ENCODE results near the gene CACNA1C.

Gene CACNA1C

GRCh38 chr12:2302711-2303580 is 250.2 kb downstream of the CACNA1C start:
- DNase-seq = no peak

DNA sequence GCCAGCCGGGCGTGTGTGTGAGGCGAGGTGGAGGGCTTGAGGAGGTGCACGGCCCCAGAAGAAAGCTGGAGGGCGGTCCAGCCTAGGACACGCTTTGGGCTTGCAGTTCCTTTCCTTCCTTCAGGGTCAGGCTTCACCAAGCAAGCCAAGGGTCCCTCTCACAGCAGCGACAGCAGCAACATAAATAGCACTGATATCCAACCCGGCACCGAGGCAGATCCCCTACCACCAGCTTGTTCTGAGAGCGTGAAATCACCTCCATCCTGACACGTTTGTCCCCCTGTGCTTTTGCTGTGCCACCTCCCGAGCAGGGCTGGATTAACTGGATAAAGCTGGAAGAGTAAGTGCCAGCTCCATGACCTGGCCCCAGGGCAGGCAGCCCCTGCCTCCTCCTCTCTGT is 251.4 kb downstream of the CACNA1C start:
- no peak for DNase-seq

GRCh38 chr12:2306012-2306411 is 253.2 kb downstream of the CACNA1C start:
- DNase-seq = peak; percentile 75

DNA sequence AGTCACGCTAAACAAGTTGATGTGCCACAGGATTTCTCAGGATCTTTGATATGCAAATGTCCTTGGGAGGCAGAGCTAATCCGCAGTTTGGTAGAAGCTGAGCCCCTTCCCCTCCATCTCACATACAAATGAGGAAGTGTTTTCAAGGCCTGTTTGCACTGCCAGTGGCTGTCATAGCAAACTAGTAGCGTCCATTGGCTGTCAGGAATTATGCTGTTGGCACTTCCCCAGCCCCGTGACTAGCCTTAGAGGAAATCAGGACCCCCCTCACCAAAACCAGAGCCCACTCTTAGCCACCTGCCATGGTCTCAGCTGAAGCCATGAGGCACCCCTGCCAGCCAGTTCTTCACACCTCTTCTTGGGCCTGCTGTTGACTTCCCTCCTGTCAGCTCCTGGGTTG is 253.9 kb downstream of the CACNA1C start:
- peak; percentile 39 for DNase-seq

DNA sequence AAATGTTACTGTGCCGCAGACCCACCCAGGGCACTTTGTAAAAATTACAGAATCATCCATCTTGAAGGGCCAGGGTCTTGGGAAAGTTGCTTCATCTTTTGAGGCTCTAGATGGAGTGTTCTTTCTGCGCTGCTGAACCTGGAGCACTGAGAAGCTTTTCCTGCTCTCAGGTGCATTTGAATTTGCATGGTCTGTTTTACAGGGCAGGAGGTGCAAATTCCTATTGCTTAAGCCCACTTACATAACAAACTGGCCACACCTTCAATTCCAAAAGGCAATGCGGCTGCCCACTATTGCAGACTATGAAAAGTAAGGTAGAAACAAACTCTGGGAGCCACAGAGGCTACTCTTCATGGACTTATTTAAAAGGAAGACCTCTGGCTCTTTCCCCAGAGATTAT is 254.8 kb downstream of the CACNA1C start:
- no peak for DNase-seq

- DNase-seq = peak; percentile 9
Observed at GRCh38 chr12:2309647-2310046, 256.9 kb downstream of the CACNA1C start.

- DNase-seq = no peak
Observed at GRCh38 chr12:2311020-2311778, 258.4 kb downstream of the CACNA1C start.

GRCh38 chr12:2312175-2312574 is 259.4 kb downstream of the CACNA1C start:
- DNase-seq = no peak

- no peak for DNase-seq
Observed at GRCh38 chr12:2312770-2313169, 260.0 kb downstream of the CACNA1C start.

DNA sequence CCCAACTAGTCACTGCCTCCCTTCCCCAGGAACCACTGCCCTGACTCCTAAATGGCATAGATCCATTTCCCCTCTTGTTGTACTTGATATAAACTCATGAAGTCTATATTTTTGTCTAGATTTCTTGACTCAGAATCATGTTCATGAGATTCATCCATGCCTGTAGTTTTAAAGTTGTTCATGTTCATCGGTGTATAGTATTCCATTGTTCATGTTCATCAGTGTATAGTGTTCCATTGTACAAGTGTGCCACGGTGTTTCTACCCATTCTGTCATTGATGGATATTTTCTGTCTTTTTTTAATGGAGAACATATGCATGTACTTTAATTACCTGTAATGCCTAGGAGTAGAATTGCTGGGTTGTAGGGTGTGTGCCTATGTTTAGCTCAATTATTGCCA is 261.7 kb downstream of the CACNA1C start:
- DNase-seq = no peak

DNA sequence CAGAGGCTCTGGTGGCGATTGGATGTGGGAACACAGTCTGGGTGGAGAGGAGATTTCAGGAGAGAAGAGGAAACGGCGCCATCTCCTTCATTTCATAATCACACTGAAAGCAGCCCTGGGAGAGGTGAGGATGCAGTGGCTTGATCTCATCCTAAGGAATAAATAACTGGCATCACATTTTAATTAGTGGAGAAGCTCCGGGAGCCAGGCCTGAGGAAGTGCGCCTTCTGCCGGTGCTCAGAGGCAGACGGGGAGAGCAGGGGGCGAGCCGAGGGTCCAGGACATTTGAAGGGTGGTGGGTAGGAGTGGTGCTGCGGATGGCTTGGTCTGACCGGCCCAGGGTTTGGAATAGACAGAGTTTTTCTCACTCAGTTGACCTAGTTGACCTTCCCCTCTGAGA is 265.0 kb downstream of the CACNA1C start:
- no peak for DNase-seq

DNA sequence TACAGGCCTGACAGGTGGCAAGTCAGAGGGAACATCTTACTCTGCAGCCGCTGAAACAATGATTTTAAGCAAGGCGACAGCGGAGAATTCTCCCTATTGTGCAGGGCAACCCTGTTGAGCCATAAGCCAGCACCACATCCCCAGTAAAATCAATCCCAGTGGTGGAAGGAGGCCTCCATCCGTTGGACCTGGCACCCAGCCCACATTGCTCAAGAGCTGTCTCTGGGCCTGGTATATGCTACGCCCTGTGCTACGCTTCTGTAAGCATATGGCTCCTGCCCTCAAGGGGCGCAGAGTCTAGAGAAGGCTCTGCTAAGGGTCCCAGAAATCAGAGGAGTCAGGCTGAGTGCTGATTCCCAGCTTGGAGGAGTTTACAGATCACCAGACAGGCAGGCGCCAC is 265.5 kb downstream of the CACNA1C start:
- DNase-seq = no peak

- DNase-seq = no peak
Observed at GRCh38 chr12:2319136-2319535, 266.3 kb downstream of the CACNA1C start.

DNA sequence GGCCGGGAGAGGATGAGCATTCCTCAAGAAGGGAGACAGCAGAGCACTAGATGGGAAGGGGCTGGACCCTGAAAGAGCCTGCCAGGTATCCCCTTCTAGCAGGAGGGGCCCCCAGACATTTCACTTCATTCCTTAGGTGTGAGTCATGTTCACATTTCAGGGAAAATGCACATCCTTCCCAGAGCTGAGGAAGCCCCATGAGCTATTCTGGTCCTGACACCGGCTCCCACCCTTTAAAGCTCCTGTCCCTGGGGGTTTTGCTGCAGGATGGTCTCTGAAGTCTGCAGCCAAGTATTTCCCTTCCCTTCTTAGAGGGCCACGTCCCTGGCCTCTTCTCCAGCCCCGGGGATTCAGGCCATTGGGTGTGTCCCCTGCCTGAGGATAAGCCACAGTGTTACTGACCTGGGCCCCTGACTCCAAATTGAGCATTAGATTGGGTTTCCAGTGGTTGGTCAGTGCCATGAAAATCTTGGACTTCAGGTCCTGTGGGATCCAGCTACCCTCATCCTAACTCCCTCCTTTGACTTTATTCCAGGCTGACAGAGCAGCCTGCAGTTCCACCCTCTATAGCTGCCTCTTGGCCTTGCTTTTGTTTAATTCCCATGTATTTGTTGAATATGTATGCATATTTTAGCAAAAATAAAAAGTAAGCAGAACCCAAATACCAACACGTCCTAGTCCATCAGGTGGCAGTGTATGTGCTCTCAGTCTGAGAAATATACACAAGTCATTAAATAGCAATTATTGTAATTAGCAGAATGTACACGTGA is 267.1 kb downstream of the CACNA1C start:
- DNase-seq = no peak

DNA sequence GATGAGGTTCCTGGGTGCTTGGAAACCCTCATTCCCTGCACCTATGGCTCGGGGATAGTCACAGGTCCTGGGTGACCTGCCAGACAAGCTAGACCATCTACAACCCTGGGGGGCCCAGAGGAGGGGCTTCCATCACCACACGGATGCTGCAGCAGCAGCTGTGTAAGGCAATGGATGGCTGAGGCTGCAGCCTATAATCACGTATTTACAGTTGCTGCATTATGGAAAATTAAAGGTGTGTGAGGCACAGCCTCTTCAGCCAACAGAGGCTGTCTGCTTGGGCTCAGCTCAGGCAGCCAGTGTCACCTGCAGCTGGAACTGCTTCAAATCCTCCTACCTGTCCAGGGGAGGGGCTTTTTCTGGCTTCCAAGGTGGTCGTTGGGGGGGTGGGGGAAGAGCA is 268.1 kb downstream of the CACNA1C start:
- DNase-seq = no peak

DNA sequence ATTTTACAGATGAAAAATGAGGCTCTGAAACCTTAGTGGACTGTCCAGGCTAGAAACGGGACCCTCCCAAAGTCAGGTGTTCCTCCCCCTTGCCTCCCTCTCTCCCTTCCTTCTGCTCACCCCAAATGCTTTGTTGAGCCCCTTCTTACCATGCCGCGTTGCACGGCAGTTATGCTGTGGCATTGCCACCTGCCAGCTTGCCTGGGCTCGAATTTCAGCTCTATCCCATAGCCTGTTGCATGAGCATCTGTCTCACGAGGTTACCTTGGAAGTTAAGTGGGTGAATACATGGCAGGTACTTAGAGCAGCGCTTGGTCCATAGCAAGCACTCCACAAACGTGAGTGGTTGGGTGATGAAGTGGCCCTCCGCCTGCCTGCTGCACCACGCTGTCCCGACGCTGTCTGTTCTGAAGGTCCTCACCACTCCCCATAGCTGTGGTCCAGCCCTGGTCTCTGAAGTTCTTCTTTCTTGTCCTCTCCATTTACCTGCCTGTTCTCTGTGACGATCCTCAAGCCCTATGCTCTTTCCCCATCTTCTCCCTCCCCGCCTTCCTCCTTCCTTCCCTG is 269.9 kb downstream of the CACNA1C start:
- DNase-seq = no peak

DNA sequence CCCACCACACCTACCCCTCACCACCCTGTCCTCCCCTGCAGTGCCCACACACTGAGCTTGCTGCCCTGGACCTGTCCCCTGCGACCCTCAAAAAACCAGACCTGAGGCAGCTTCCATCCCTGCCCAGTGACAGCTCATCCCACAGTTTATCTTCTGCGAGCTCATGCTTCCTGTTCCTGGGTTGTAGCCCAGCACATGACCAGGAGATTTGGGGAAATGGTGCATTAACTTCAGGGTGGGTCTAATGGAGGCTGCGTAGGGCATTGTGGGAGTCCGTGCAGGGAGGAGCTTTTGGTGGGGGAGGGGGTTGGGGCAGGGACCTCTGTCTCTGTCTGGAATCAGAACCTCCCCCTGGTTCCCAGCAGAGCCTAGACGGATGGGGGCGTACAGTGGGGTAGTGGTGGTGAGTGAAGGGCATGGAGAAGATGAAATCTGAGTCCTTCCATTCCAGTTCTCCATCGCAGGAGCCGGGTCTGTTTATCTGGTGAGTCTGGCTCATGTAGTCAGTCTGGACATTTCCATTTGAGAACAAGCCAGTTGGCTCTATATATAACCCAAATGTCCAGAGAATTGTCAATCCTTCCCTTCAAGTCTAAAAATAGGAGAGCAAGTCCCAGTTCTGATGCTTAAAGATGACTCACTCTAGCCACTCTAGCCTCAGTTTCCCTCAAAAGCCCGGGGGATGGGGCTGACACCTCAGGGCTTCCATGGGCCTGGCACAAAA is 270.9 kb downstream of the CACNA1C start:
- peak; percentile 17 for DNase-seq

- DNase-seq = no peak
Observed at GRCh38 chr12:2324387-2324786, 271.6 kb downstream of the CACNA1C start.

- no peak for DNase-seq
Observed at GRCh38 chr12:2325519-2325918, 272.7 kb downstream of the CACNA1C start.

DNA sequence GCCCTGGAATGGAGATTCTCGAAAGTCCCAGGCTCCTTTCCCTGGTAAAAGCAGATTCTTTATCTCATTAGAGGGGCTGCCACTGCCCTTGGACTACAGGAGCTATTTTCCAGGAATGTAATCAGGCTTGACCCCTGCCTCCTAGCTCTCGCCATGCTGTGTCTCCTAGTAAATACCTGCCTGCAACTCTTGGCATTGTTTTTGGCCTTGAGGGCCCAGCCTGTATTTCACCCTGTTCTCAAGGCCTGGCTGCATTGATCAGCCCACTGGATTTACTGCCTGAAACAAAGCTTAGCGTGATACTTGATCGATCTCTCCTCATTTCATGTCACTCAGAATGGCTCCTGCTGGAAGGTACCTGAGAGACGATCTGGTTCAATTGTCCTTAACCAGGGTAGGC is 273.7 kb downstream of the CACNA1C start:
- DNase-seq = no peak

DNA sequence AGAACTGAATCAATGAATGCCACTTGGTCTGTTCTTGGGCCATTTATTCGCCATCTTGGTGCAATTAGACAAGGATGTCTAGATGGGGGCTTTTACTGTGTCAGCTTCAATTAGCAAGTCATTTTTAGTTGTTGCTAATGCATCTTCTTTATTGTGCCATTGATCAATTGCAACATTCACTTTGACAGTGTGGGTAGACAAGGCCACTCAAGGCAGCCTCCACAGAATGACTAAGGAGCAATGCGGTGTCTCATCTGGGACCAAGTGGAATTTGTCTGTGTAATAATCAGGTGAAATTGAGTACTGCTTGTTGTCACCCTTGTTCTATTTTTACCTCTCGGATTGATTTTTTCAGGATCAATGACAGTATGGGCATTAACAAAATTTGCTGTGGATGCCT is 275.9 kb downstream of the CACNA1C start:
- no peak for DNase-seq

GRCh38 chr12:2329661-2330210 is 276.9 kb downstream of the CACNA1C start:
- no peak for DNase-seq
